Astrocyte of the cerebellum (primary cell): ENCODE results near the gene MRM1.

Source experiments
- DNase-seq: peaks from one replicate; pipeline ENCODE4 v3.0.0-alpha.2; 2011; ENCODE audit warnings: low read depth
- H3K4me3 ChIP-seq: 2 replicates; pipeline ENCODE4 v1.5.1; 2011; ENCODE audit warnings: mild to moderate bottlenecking, low read depth, low read length, moderate library complexity
- CTCF ChIP-seq: IDR thresholded peaks from 2 replicates; pipeline ENCODE4 v1.5.1; 2012; ENCODE audit warnings: low read length, low read depth, moderate library complexity, mild to moderate bottlenecking; ENCODE audit errors: missing control alignments
- in situ Hi-C: cut with HindIII; loops from 2 replicates; pipeline ENCODE4 v1.10.0; 2017; ENCODE audit warnings: low sequenced_read_pairs

Gene MRM1

GRCh38 chr17:36614933-36615332 lies 13.6 kb downstream of the MRM1 start:
- TF ChIP-seq CTCF: no peak
- no peak for DNase-seq
- in situ Hi-C loops: no loop called here
- no peak overlapping the region for H3K4me3 ChIP-seq

DNA sequence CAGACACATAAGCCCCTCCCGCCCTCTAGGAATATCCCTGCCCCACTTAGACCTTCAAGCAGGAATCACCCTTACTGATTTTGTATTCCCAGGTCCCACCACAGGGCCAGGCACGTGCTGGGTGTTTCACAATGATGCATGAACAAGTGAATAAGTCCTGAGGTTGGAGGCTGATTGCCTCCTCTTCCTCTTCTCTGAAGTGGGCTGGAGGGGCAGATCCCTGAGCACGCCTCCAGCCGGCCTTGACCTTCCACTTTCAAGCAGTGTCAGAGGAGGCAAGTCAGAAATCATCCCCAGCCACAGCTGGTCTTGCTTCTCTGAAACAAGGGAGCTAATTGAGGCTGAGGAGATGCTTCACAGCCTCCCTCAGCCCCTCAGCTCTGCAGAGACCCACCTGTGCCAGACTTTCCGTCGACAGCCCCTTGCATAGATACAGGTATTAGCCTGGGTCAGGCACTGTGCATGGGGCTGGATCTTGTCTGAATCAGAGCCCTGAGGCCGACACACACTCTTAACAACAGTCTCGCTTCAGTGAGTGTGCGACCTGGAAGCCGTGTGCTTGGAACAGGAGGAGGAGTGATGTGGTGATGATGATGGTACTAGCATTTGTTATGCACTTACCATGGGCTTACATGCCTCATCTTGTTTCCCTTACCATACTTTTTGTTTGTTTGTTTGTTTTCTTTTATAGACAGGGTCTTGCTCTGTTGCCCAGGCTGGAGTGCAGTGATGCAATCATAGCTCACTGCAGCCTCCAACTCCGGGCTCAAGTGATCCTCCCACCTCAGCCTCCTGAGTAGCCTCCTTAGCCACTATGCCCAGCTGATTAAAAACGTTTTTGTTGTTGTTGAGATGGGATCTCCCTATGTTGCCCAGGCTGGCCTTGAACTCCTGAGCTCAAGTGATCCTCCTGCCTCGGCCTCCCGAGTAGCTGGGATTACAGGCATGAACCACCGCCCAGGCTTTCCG lies 15.0 kb downstream of the MRM1 start:
- DNase-seq: no peak
- no peak overlapping the region for H3K4me3 ChIP-seq
- in situ Hi-C loops: no loop called here
- TF ChIP-seq CTCF: no peak

- H3K4me3 ChIP-seq: no peak overlapping the region
- DNase-seq: no peak
- in situ Hi-C loops: no loop called here
- TF ChIP-seq CTCF: no peak
These were observed 16.4 kb downstream of the MRM1 start for GRCh38 chr17:36617773-36618172.

GRCh38 chr17:36623281-36623680 lies 21.9 kb downstream of the MRM1 start:
- H3K4me3 ChIP-seq: no peak overlapping the region
- in situ Hi-C loops: no loop called here
- DNase-seq: no peak
- TF ChIP-seq CTCF: no peak

DNA sequence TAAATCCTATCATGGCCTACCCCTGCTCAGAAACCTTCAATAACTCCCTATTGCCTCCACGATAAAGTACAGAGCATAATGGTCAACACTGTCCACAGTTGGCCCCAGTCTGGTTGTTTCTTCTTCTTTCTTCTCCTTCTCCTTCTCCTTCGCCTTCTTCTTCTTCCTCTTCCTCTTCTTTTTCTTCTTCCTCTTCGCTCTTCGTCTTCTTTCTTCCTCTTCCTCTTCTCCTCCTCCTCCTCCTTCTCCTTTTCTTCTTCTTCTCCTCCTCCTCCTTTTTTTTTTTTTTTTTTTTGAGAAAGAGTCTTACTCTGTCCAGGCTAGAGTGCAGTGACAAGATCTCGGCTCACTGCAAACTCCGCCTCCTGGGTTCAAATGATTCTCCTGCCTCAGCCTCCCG lies 23.8 kb downstream of the MRM1 start:
- DNase-seq: no peak
- TF ChIP-seq CTCF: no peak
- no peak overlapping the region for H3K4me3 ChIP-seq
- in situ Hi-C loops: loop anchor here (25.0 kb wide), 1 partner anchor 437 kb away; no protein-coding TSS in a partner anchor

- DNase-seq: no peak
- no peak for TF ChIP-seq CTCF
- H3K4me3 ChIP-seq: no peak overlapping the region
- in situ Hi-C loops: loop anchor here (25.0 kb wide), 1 partner anchor 435 kb away; no protein-coding TSS in a partner anchor
These were observed 25.7 kb downstream of the MRM1 start for GRCh38 chr17:36627101-36627500.
